Fibroblast of lung (primary cell): ENCODE measurements around the gene CILP. TPM values are rescaled to one million over a fixed set of nuclear protein-coding genes. Genes with fewer than 3 reads are reported as not detected.
"Not testable (repeated sequence)": the region's sequence is repeated elsewhere in the genome, so short reads cannot be mapped to it uniquely, and the experiment has no call there.

Experiments used
- DNase-seq, 2 donors: peaks; one replicate each; pipeline versions ENCODE4 v3.0.0 to v3.0.0-alpha.2; 2010; ENCODE audit warnings: low read depth in 2 of 2
- H2AFZ ChIP-seq: 2 replicates; pipeline ENCODE4 v1.5.1; 2012; ENCODE audit warnings: low read length, control low read depth, inconsistent platforms
- H3K27ac ChIP-seq: 2 replicates; pipeline ENCODE4 v1.5.1; 2011; ENCODE audit warnings: low read length, control low read depth; ENCODE audit not compliant: insufficient read depth
- H3K27me3 ChIP-seq: 2 replicates; pipeline ENCODE4 v1.5.1; 2011; ENCODE audit warnings: mild to moderate bottlenecking, low read length; ENCODE audit not compliant: control insufficient read depth, insufficient read depth
- H3K36me3 ChIP-seq: 2 replicates; pipeline ENCODE4 v1.5.1; 2011; ENCODE audit warnings: low read length; ENCODE audit not compliant: control insufficient read depth, insufficient read depth
- H3K4me1 ChIP-seq: 2 replicates; pipeline ENCODE4 v1.5.1; 2011; ENCODE audit warnings: low read length; ENCODE audit not compliant: control insufficient read depth, insufficient read depth; ENCODE audit errors: extremely low read depth
- H3K4me2 ChIP-seq: 2 replicates; pipeline ENCODE4 v1.5.1; 2011; ENCODE audit warnings: low read length, control low read depth; ENCODE audit not compliant: insufficient read depth; ENCODE audit errors: extremely low read depth
- H3K4me3 ChIP-seq, 4 experiments: fragments of 200-600 bp in 1 of 4; sonication (generic) in 1 of 4; replicated peaks in 1 of 4; 2 replicates each; pipeline ENCODE4 v1.5.1; 2011 to 2016; ENCODE audit warnings: low read length in 4 of 4, low read depth in 3 of 4, mild to moderate bottlenecking in 3 of 4, control low read depth in 2 of 4, inconsistent platforms in 1 of 4, mixed read lengths in 1 of 4; ENCODE audit not compliant: insufficient read depth in 1 of 4; ENCODE audit errors: control extremely low read depth in 1 of 4
- H3K79me2 ChIP-seq: 2 replicates; pipeline ENCODE4 v1.5.1; 2012; ENCODE audit warnings: mild to moderate bottlenecking, low read length, inconsistent platforms; ENCODE audit not compliant: control insufficient read depth, insufficient read depth
- H3K9ac ChIP-seq: 2 replicates; pipeline ENCODE4 v1.5.1; 2011; ENCODE audit warnings: mild to moderate bottlenecking, low read length, control low read depth; ENCODE audit not compliant: insufficient read depth
- H3K9me3 ChIP-seq: 2 replicates; pipeline ENCODE4 v1.5.1; 2012; ENCODE audit warnings: low read depth, low read length; ENCODE audit not compliant: control insufficient read depth, insufficient read depth
- H4K20me1 ChIP-seq: 2 replicates; pipeline ENCODE4 v1.5.1; 2011; ENCODE audit warnings: low read length; ENCODE audit not compliant: control insufficient read depth, insufficient read depth; ENCODE audit errors: extremely low read depth
- CTCF ChIP-seq, 2 donors: IDR thresholded peaks in 1 of 2; conservative IDR thresholded peaks in 1 of 2; 1 replicate in 1 of 2; 2 replicates in 1 of 2; pipeline ENCODE4 v1.5.1; 2011 to 2012; ENCODE audit warnings: low read length in 2 of 2, control low read depth in 1 of 2, inconsistent platforms in 1 of 2, low read depth in 1 of 2, mild to moderate bottlenecking in 1 of 2
- EZH2 ChIP-seq: IDR thresholded peaks from 2 replicates; pipeline ENCODE4 v1.5.1; 2012; ENCODE audit warnings: low read length, control low read depth, mild to moderate bottlenecking; ENCODE audit errors: missing control alignments
- polyA plus RNA-seq, 2 donors: library from polyadenylated mRNA; depleted of rRNA in 1 of 2; stranded (reverse) in 1 of 2; unstranded in 1 of 2; fragments of >200 nt; gene quantifications; 2 replicates each; pipeline ENCODE4 v1.2.1, GENCODE V29; 2011 to 2012; ENCODE audit warnings: missing spikeins in 1 of 2
- total RNA-seq: library from RNA; depleted of rRNA; stranded (reverse); fragments of >200 nt; gene quantifications from 2 replicates; pipeline ENCODE4 v1.2.1, GENCODE V29; 2014

CILP gene
- total and polyA plus RNA-seq, 2 donors (not counting 1 experiment from before 2014, with no cell fraction given), result 0.06 to 0.17 TPM

GRCh38 chr15:65232520-65232919 lies 21.2 kb upstream of the CILP start:
- Histone ChIP-seq H2AFZ (no peak overlapping the region), H3K27me3 (no peaks in the 10 kb centered on the region), H3K79me2 (no peaks in the 10 kb centered on the region), H3K4me2 (no peak overlapping the region), H3K9ac (no peak overlapping the region), H3K4me3 (no peak overlapping the region), H3K9me3 (no peaks in the 10 kb centered on the region), H3K36me3 (no peaks in the 10 kb centered on the region), H3K4me1 (no peaks in the 10 kb centered on the region), H3K27ac (no peak overlapping the region), H4K20me1 (no peaks in the 10 kb centered on the region)
- DNase-seq, result no peak
- TF ChIP-seq CTCF (conservative IDR thresholded peaks at IDR 0.05 in 1 of 2, IDR thresholded peaks at IDR 0.05 in 1 of 2; ENCODE audit: low read depth in 1 of 2, low read length in 2 of 2), result no peak
- no peak for TF ChIP-seq EZH2

- DNase-seq, result no peak
- TF ChIP-seq CTCF (conservative IDR thresholded peaks at IDR 0.05 in 1 of 2, IDR thresholded peaks at IDR 0.05 in 1 of 2; ENCODE audit: low read depth in 1 of 2, low read length in 2 of 2), result no peak
- no peak for TF ChIP-seq EZH2
- no peaks in the 10 kb centered on the region for H4K20me1 ChIP-seq
Measured at GRCh38 chr15:65231306-65231705, 20.0 kb upstream of the CILP start.

GRCh38 chr15:65226901-65227300 lies 15.6 kb upstream of the CILP start:
- H4K20me1 ChIP-seq, H3K9me3 ChIP-seq, DNase-seq, H3K4me1 ChIP-seq, H3K36me3 ChIP-seq, H3K27ac ChIP-seq, H3K4me2 ChIP-seq, H3K27me3 ChIP-seq, H2AFZ ChIP-seq, H3K4me3 ChIP-seq, H3K9ac ChIP-seq, H3K79me2 ChIP-seq: not testable (repeated sequence)

More at GRCh38 chr15:65231306-65231705, 20.0 kb upstream of the CILP start:
- Histone ChIP-seq H3K27ac (no peak overlapping the region), H3K9ac (no peak overlapping the region), H3K4me1 (no peaks in the 10 kb centered on the region), H3K4me2 (no peak overlapping the region), H3K9me3 (no peaks in the 10 kb centered on the region), H2AFZ (no peak overlapping the region), H3K79me2 (no peaks in the 10 kb centered on the region), H3K27me3 (no peaks in the 10 kb centered on the region), H3K4me3 (no peak overlapping the region), H3K36me3 (no peaks in the 10 kb centered on the region)
